HepG2 (cell line): ENCODE measurements around the gene MCU. TPM values are rescaled to one million over a fixed set of nuclear protein-coding genes. Genes with fewer than 3 reads are reported as not detected.
A peak's percentile ranks its signal among the peaks of the same experiment; 100 is the strongest.

Experiments used
- ATAC-seq: fragments of 200-7000 bp; cut with Tn5 transposase; 3 replicates; pipeline ENCODE4 v1.9.1; 2020; ENCODE audit warnings: mild to moderate bottlenecking, moderate library complexity
- BruUV-seq: library from RNA; stranded (reverse); fragments of 400-500 nt; replicated peaks from 2 replicates; lab custom pipeline; 2021; lab: Mats Ljungman, UMichigan
- CTCF ChIA-PET: fragments of 300-600 bp; formaldehyde crosslinking; extraction: SDS; loops from one replicate; lab custom pipeline; 2021; ENCODE audit warnings: low total read pairs, inconsistent platforms, low intra/inter-chr PET ratio; lab: Yijun Ruan, JAX
- POLR2A ChIA-PET: fragments of 350-600 bp; sonication (Branson Sonifier 250); formaldehyde crosslinking; loops from one replicate; lab custom pipeline; 2020; ENCODE audit warnings: antibody characterized with exemption, inconsistent platforms; lab: Yijun Ruan, JAX
- DNase-seq: peaks from one replicate; pipeline ENCODE4 v3.0.0-alpha.2; 2015; ENCODE audit warnings: low spot score
- FAIRE-seq: peaks from 3 replicates; lab custom pipeline; 2011; peaks lifted over from hg19 to GRCh38; lab: Jason Lieb, UNC
- H2AFZ ChIP-seq: one replicate; pipeline ENCODE4 v1.6.1; 2011; ENCODE audit warnings: low read length, inconsistent platforms
- H3K27ac ChIP-seq: fragments of 300-600 bp; 3 replicates; pipeline ENCODE4 v1.8.0; 2011; ENCODE audit warnings: mixed run types, mild to moderate bottlenecking, mixed read lengths, low read length, inconsistent platforms; ENCODE audit not compliant: insufficient read depth; ENCODE audit errors: extremely low read length
- H3K27me3 ChIP-seq, 2 experiments: fragments of 200-600 bp in 1 of 2; 2 replicates in 1 of 2; 3 replicates in 1 of 2; pipeline versions ENCODE4 v1.6.0 to v1.8.0; 2011; ENCODE audit warnings: low read length in 2 of 2, mild to moderate bottlenecking in 2 of 2, moderate library complexity in 2 of 2, inconsistent platforms in 1 of 2; ENCODE audit not compliant: insufficient read depth in 2 of 2, control insufficient read depth in 1 of 2
- H3K36me3 ChIP-seq, 2 experiments: fragments of 200-600 bp in 1 of 2; replicated peaks in 1 of 2; 2 replicates in 1 of 2; 3 replicates in 1 of 2; pipeline versions ENCODE4 v1.5.1 to v1.8.0; 2011; ENCODE audit warnings: low read length in 2 of 2, inconsistent platforms in 1 of 2; ENCODE audit not compliant: insufficient read depth in 2 of 2, control insufficient read depth in 1 of 2
- H3K4me1 ChIP-seq: 2 replicates; pipeline ENCODE4 v1.5.1; 2012; ENCODE audit warnings: low read length, inconsistent platforms; ENCODE audit not compliant: insufficient read depth
- H3K4me2 ChIP-seq: 2 replicates; pipeline ENCODE4 v1.6.0; 2011; ENCODE audit warnings: low read depth, low read length, inconsistent platforms
- H3K4me3 ChIP-seq, 3 experiments: fragments of 200-600 bp in 1 of 3; sonication (generic), shearing (Covaris generic) in 1 of 3; replicated peaks in 1 of 3; 2 replicates each; pipeline ENCODE4 v1.5.1; 2011 to 2016; ENCODE audit warnings: low read length in 3 of 3, inconsistent platforms in 2 of 3, low read depth in 2 of 3, mild to moderate bottlenecking in 2 of 3, control low read depth in 1 of 3, mixed read lengths in 1 of 3; ENCODE audit not compliant: insufficient read depth in 1 of 3
- H3K79me2 ChIP-seq: one replicate; pipeline ENCODE4 v1.6.1; 2011; ENCODE audit warnings: low read length, inconsistent platforms; ENCODE audit not compliant: insufficient read depth
- H3K9ac ChIP-seq: 2 replicates; pipeline ENCODE4 v1.6.0; 2011; ENCODE audit warnings: mild to moderate bottlenecking, low read depth, low read length, inconsistent platforms; ENCODE audit not compliant: insufficient read depth
- H3K9me3 ChIP-seq: 2 replicates; pipeline ENCODE4 v1.5.1; 2012; ENCODE audit warnings: mild to moderate bottlenecking, low read length
- H4K20me1 ChIP-seq: 2 replicates; pipeline ENCODE4 v1.6.0; 2011; ENCODE audit warnings: inconsistent platforms, mild to moderate bottlenecking, low read length, moderate library complexity; ENCODE audit not compliant: insufficient read depth
- ASH2L ChIP-seq: fragments of 300-600, 200-600 bp; sonication (generic); IDR thresholded peaks from 2 replicates; pipeline ENCODE4 v1.7.0; 2017; ENCODE audit warnings: low read depth, mild to moderate bottlenecking, moderate library complexity, mixed read lengths, low read length; ENCODE audit not compliant: insufficient read length
- BCL6 ChIP-seq: IDR thresholded peaks from 2 replicates; pipeline ENCODE4 v1.6.1; 2016; ENCODE audit warnings: missing genetic modification reagents, missing compliant biosample characterization
- BRD4 ChIP-seq: sonication (generic); formaldehyde crosslinking; IDR thresholded peaks from 2 replicates; pipeline ENCODE4 v1.4.0; 2020; ENCODE audit warnings: missing genetic modification reagents
- CENPT ChIP-seq: sonication (generic); formaldehyde crosslinking; IDR thresholded peaks from 2 replicates; pipeline ENCODE4 v1.8.0; 2022; ENCODE audit warnings: low read depth, mild to moderate bottlenecking, moderate library complexity, missing genetic modification reagents
- CREBL2 ChIP-seq: sonication (generic); formaldehyde crosslinking; IDR thresholded peaks from 2 replicates; pipeline ENCODE4 v1.8.1; 2023; ENCODE audit warnings: missing genetic modification reagents, mild to moderate bottlenecking, borderline replicate concordance
- MTA3 ChIP-seq: sonication (generic); formaldehyde crosslinking; IDR thresholded peaks from 2 replicates; pipeline ENCODE4 v1.4.0; 2020; ENCODE audit warnings: missing genetic modification reagents
- RAD21 ChIP-seq: fragments of 450-650 bp; formaldehyde crosslinking; IDR thresholded peaks from 2 replicates; pipeline ENCODE4 v1.5.0; 2020; ENCODE audit warnings: mild to moderate bottlenecking
- RORA ChIP-seq: sonication (generic); formaldehyde crosslinking; IDR thresholded peaks from 2 replicates; pipeline ENCODE4 v1.5.0; 2020; ENCODE audit warnings: mild to moderate bottlenecking, missing genetic modification reagents, moderate library complexity
- SMC3 ChIP-seq: IDR thresholded peaks from 2 replicates; pipeline ENCODE4 v1.6.1; 2011; ENCODE audit warnings: low read length, improper control_type of control experiment
- STAG1 ChIP-seq: sonication (generic); formaldehyde crosslinking; IDR thresholded peaks from 2 replicates; pipeline ENCODE4 v1.4.0; 2020; ENCODE audit warnings: missing genetic modification reagents
- TAF1 ChIP-seq: sonication (generic); formaldehyde crosslinking; IDR thresholded peaks from 2 replicates; pipeline ENCODE4 v1.4.0; 2020; ENCODE audit warnings: missing genetic modification reagents
- TBL1XR1 ChIP-seq: fragments of 150-350 bp; IDR thresholded peaks from 2 replicates; pipeline ENCODE4 v1.6.1; 2014; ENCODE audit warnings: borderline replicate concordance, low read length; ENCODE audit not compliant: partially characterized antibody
- TEAD3 ChIP-seq: optimal IDR thresholded peaks from 2 replicates; pipeline ENCODE3; 2016; ENCODE audit warnings: borderline replicate concordance
- ZBTB1 ChIP-seq: sonication (generic); formaldehyde crosslinking; IDR thresholded peaks from 2 replicates; pipeline ENCODE4 v1.4.0; 2020; ENCODE audit warnings: missing genetic modification reagents, borderline replicate concordance
- ZFX ChIP-seq: sonication (generic); formaldehyde crosslinking; IDR thresholded peaks from 2 replicates; pipeline ENCODE4 v1.4.0; 2020; ENCODE audit warnings: mild to moderate bottlenecking, low read depth, missing genetic modification reagents, moderate library complexity
- ZNF317 ChIP-seq: sonication (generic); formaldehyde crosslinking; IDR thresholded peaks from 2 replicates; pipeline ENCODE4 v1.5.0; 2020; ENCODE audit warnings: mild to moderate bottlenecking, missing genetic modification reagents
- ZNF616 ChIP-seq: sonication (generic); formaldehyde crosslinking; IDR thresholded peaks from 2 replicates; pipeline ENCODE4 v1.5.0; 2020; ENCODE audit warnings: low read depth, mild to moderate bottlenecking, missing genetic modification reagents
- ZNF720 ChIP-seq: sonication (generic); formaldehyde crosslinking; IDR thresholded peaks from 2 replicates; pipeline ENCODE4 v1.4.0; 2020; ENCODE audit warnings: missing genetic modification reagents
- WGBS: methylation state at CpG from one replicate; pipeline ENCODE4 v1.1.6; 2017; ENCODE audit warnings: low lambda C conversion rate; 5-methylcytosine and 5-hydroxymethylcytosine counted together
- in situ Hi-C: cut with HindIII; loops from 2 replicates; pipeline ENCODE4 v1.10.0; 2017; ENCODE audit warnings: low pct_unique_long_range_greater_than_20kb; ENCODE audit not compliant: extremely low pct_ligation_motif_present
- intact Hi-C: fragments of 100-400 bp; cut with micrococcal nuclease; formaldehyde crosslinking; loops from one replicate; pipeline ENCODE4 v1.10.0; 2022; ENCODE audit not compliant: unreplicated experiment
- polyA plus RNA-seq, 8 experiments: library from polyadenylated mRNA; depleted of rRNA in 3 of 8; stranded (reverse) in 7 of 8; unstranded in 1 of 8; fragments of >200 nt; fragmentation: Illumina TruSeq in 4 of 8; extraction: Trizol in 4 of 8; gene quantifications; 2 replicates each; pipeline versions ENCODE4 v1.2.1 to v1.2.3, GENCODE V29; 2011 to 2016; ENCODE audit warnings: low read depth in 4 of 8, missing spikeins in 1 of 8, mixed read lengths in 1 of 8; ENCODE audit not compliant: insufficient read depth in 1 of 8
- total RNA-seq, 5 experiments: library from RNA; depleted of rRNA; stranded (reverse); fragments of >200 nt; fragmentation: Illumina TruSeq; extraction: Trizol; gene quantifications; 2 replicates each; pipeline ENCODE4 v1.2.3, GENCODE V29; 2016; ENCODE audit warnings: low read depth in 1 of 5
- TF ChIP-seq, protein P1 (sequence below): sonication (generic); formaldehyde crosslinking; IDR thresholded peaks from 2 replicates; pipeline ENCODE4 v1.5.0; 2020; ENCODE audit warnings: mild to moderate bottlenecking, missing genetic modification reagents, moderate library complexity

The MCU gene
- total and polyA plus RNA-seq, 2 of the 13 experiments (the other 11 are each of a cell fraction or from before 2014, with no cell fraction given) = 25.9 to 64.5 TPM

DNA sequence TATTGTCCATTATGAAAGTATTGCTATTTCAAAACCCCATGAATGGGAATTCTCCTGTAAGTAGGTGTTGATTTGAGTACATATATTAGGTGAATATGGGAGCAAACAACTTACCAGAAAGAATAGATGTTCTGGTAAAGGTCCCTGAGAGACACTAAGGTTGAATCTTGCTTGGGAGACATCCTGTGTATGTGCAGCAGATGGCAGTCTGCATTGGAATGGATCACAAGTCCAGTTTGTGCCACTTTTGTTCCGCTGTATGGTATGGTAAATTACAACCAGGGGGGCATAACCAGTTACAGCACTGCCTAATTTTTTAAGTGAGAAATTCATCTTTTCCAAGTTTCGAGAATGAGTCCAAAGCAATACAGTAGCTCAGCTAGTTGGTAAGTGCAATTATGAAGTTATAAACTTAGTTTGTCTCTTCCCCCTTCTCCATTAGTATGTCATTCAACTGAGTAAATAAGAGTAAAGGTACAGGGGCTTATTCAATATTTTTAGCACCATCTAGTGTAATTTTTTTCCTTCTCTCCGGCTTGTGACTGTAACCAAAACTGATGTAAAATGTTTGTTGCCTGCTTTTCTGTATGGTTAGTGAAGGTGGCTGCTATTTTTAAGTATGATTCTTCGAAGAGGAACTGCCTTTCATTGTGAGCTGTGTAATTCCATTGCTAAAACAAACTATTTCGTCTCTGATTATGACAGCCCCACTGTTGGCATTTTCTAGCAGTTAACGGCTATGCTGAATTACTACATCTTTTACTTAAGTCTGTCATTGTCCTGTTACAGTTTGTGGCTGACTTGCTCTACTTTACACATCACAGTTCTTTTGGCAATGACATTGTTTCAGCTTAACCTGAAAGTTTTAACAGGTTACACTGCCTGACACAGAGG, 2.8 kb downstream of the MCU start:
- peak; percentile 24; the same call in 1 of the 3 replicates for ATAC-seq
- H4K20me1 ChIP-seq = peaks cover 7% of the 10 kb centered on the region; the same call in 1 of the 2 replicates

More for the DNA sequence above, 2.8 kb downstream of the MCU start:
- POLR2A ChIA-PET = no interaction called here
- no peaks in the 10 kb centered on the region; a peak in 1 of 5 replicates for H3K36me3 ChIP-seq
- no peak overlapping the region; a peak in 1 of 6 replicates for H3K4me3 ChIP-seq
- DNase-seq (peak; percentile 42), FAIRE-seq (peak; percentile 66)
- 65% methylated on average over 6 of the region's 6 CpGs for WGBS
- no peaks in the 10 kb centered on the region for H3K9me3 ChIP-seq
- intact Hi-C loops (loop anchor here (1.0 to 5.0 kb wide), 2 partner anchors 140 to 183 kb away; no protein-coding TSS in a partner anchor), in situ Hi-C loops (loop anchor here (5.0 kb wide), 2 partner anchors 138 to 327 kb away; no protein-coding TSS in a partner anchor)
- CTCF ChIA-PET = interaction anchor here (1.3 kb wide), 1 partner anchor 139 kb away, joined by 8 read pairs; no protein-coding TSS in a partner anchor
- H3K9ac ChIP-seq = no peak overlapping the region
- peaks cover 46% of the 10 kb centered on the region for H3K4me1 ChIP-seq
- H2AFZ ChIP-seq = no peak overlapping the region
- H3K27me3 ChIP-seq = no peaks in the 10 kb centered on the region; a peak in 1 of 5 replicates
- peak overlapping the region; percentile 96 for H3K4me2 ChIP-seq
- H3K79me2 ChIP-seq = peaks cover 60% of the 10 kb centered on the region
- no peak overlapping the region for H3K27ac ChIP-seq
- TF ChIP-seq ZNF616 (CRISPR knock-in tag) = no peak
- no peak for TF ChIP-seq ZFX
- TF ChIP-seq BRD4 = no peak
- TF ChIP-seq BCL6 (CRISPR knock-in tag) = no peak
- peak; percentile 22 for TF ChIP-seq TEAD3 (CRISPR knock-in tag)
- no peak for TF ChIP-seq ZBTB1
- TF ChIP-seq, protein P1, sequence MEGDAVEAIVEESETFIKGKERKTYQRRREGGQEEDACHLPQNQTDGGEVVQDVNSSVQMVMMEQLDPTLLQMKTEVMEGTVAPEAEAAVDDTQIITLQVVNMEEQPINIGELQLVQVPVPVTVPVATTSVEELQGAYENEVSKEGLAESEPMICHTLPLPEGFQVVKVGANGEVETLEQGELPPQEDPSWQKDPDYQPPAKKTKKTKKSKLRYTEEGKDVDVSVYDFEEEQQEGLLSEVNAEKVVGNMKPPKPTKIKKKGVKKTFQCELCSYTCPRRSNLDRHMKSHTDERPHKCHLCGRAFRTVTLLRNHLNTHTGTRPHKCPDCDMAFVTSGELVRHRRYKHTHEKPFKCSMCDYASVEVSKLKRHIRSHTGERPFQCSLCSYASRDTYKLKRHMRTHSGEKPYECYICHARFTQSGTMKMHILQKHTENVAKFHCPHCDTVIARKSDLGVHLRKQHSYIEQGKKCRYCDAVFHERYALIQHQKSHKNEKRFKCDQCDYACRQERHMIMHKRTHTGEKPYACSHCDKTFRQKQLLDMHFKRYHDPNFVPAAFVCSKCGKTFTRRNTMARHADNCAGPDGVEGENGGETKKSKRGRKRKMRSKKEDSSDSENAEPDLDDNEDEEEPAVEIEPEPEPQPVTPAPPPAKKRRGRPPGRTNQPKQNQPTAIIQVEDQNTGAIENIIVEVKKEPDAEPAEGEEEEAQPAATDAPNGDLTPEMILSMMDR = peak; percentile 71
- no peak for TF ChIP-seq CREBL2 (CRISPR knock-in tag)
- TF ChIP-seq CENPT (CRISPR knock-in tag) = no peak
- TF ChIP-seq RORA (CRISPR knock-in tag) = no peak
- 0 out of 2 replicates have a peak, but pooled peaks have one; percentile 8 for TF ChIP-seq TAF1 (CRISPR knock-in tag)
- 0 out of 2 replicates have a peak, but pooled peaks have one; percentile 26 for TF ChIP-seq ZNF317 (CRISPR knock-in tag)
- TF ChIP-seq ASH2L = peak; percentile 28
- TF ChIP-seq RAD21 (CRISPR knock-in tag) = peak; percentile 47
- TF ChIP-seq ZNF720 = no peak
- peak; percentile 63 for TF ChIP-seq STAG1 (CRISPR knock-in tag)
- TF ChIP-seq SMC3 = peak; percentile 69
- no peak for TF ChIP-seq MTA3 (CRISPR knock-in tag)
- no peak for TF ChIP-seq TBL1XR1
- BruUV-seq = no TSS peak
